GM08714 (cell line): ENCODE results near the gene SORCS2.

Experiments
- H3K4me3 ChIP-seq: fragments of 200-500 bp; sonication (Bioruptor generic); 2 replicates; pipeline ENCODE4 v1.5.1; 2014; ENCODE audit warnings: mild to moderate bottlenecking, low read length, inconsistent platforms
- ZNF274 ChIP-seq: IDR thresholded peaks from 2 replicates; pipeline ENCODE4 v1.6.1; 2012; ENCODE audit warnings: mild to moderate bottlenecking, low read depth, low read length

The SORCS2 gene

GRCh38 chr4:7333024-7333780 lies 140.9 kb downstream of the SORCS2 start:
- H3K4me3 ChIP-seq, result no peak overlapping the region
- TF ChIP-seq ZNF274, result no peak

GRCh38 chr4:7333801-7334421 lies 141.6 kb downstream of the SORCS2 start:
- H3K4me3 ChIP-seq, result no peak overlapping the region
- no peak for TF ChIP-seq ZNF274

- H3K4me3 ChIP-seq, result no peak overlapping the region
- TF ChIP-seq ZNF274, result no peak
These were observed 142.4 kb downstream of the SORCS2 start for GRCh38 chr4:7334521-7335275.

- no peak for TF ChIP-seq ZNF274
- no peak overlapping the region for H3K4me3 ChIP-seq
These were observed 143.2 kb downstream of the SORCS2 start for GRCh38 chr4:7335344-7336066.

- H3K4me3 ChIP-seq, result no peak overlapping the region
- TF ChIP-seq ZNF274, result no peak
These were observed 143.8 kb downstream of the SORCS2 start for GRCh38 chr4:7336067-7336569.

- H3K4me3 ChIP-seq, result no peak overlapping the region
- no peak for TF ChIP-seq ZNF274
These were observed 144.4 kb downstream of the SORCS2 start for GRCh38 chr4:7336732-7337131.

GRCh38 chr4:7337196-7338058 lies 145.1 kb downstream of the SORCS2 start:
- no peak for TF ChIP-seq ZNF274
- no peak overlapping the region for H3K4me3 ChIP-seq

GRCh38 chr4:7338059-7338452 lies 145.7 kb downstream of the SORCS2 start:
- no peak overlapping the region for H3K4me3 ChIP-seq
- no peak for TF ChIP-seq ZNF274

- TF ChIP-seq ZNF274, result no peak
- H3K4me3 ChIP-seq, result no peak overlapping the region
These were observed 146.7 kb downstream of the SORCS2 start for GRCh38 chr4:7338876-7339623.

- TF ChIP-seq ZNF274, result no peak
- H3K4me3 ChIP-seq, result no peak overlapping the region
These were observed 147.6 kb downstream of the SORCS2 start for GRCh38 chr4:7339751-7340552.

- no peak overlapping the region for H3K4me3 ChIP-seq
- no peak for TF ChIP-seq ZNF274
These were observed 148.5 kb downstream of the SORCS2 start for GRCh38 chr4:7340553-7341433.
